HG02970 (cell line): ENCODE data around the gene PRCC.

Experiments used
- ATAC-seq: cut with Tn5 transposase; IDR thresholded peaks from one replicate; pipeline ENCODE4 v1.9.1; 2021; ENCODE audit warnings: mild to moderate bottlenecking, moderate library complexity, moderate number of reproducible peaks; ENCODE audit not compliant: unreplicated experiment, low FRiP score

The PRCC gene

GRCh38 chr1:156767101-156767878 lies at the start of gene PRCC:
PRCC (plus strand) TSS chr1:156767535; CDS start chr1:156767772, 237 bp downstream.
- ATAC-seq: peak; percentile 92

GRCh38 chr1:156721131-156721530 lies 46.2 kb upstream of the PRCC start:
- no peak for ATAC-seq

- ATAC-seq: no peak
Measured at GRCh38 chr1:156721535-156721934, 45.8 kb upstream of the PRCC start.

- no peak for ATAC-seq
Measured at GRCh38 chr1:156725683-156726280, 41.6 kb upstream of the PRCC start.

GRCh38 chr1:156726549-156727226 lies 40.6 kb upstream of the PRCC start:
- ATAC-seq: no peak

GRCh38 chr1:156727492-156727891 lies 39.8 kb upstream of the PRCC start:
- no peak for ATAC-seq

- peak; percentile 46 for ATAC-seq
Measured at GRCh38 chr1:156727926-156728598, 39.3 kb upstream of the PRCC start, which contains the start of gene METTL25B. METTL25B (plus strand) TSS chr1:156728469; CDS start chr1:156729105, 636 bp downstream.

GRCh38 chr1:156728599-156729462 lies 38.5 kb upstream of the PRCC start, which contains the start of gene ISG20L2:
ISG20L2 (minus strand) TSS chr1:156728766; CDS start chr1:156727652, 1,114 bp downstream.
- ATAC-seq: peak; percentile 91

GRCh38 chr1:156733989-156734584 lies 33.2 kb upstream of the PRCC start:
- no peak for ATAC-seq

GRCh38 chr1:156738407-156738806 lies 28.9 kb upstream of the PRCC start:
- ATAC-seq: no peak

GRCh38 chr1:156738916-156739315 lies 28.4 kb upstream of the PRCC start:
- no peak for ATAC-seq

- no peak for ATAC-seq
Measured at GRCh38 chr1:156740237-156740740, 27.0 kb upstream of the PRCC start.

- peak; percentile 81 for ATAC-seq
Measured at GRCh38 chr1:156740741-156741480, 26.4 kb upstream of the PRCC start, which contains the start of gene MRPL24. MRPL24 (minus strand) TSS chr1:156741088; CDS start chr1:156738704, 2,384 bp downstream.

- ATAC-seq: no peak
Measured at GRCh38 chr1:156741481-156741983, 25.8 kb upstream of the PRCC start.

- ATAC-seq: no peak
Measured at GRCh38 chr1:156742017-156742416, 25.3 kb upstream of the PRCC start.

GRCh38 chr1:156742801-156743200 lies 24.5 kb upstream of the PRCC start:
- ATAC-seq: no peak

- ATAC-seq: no peak
Measured at GRCh38 chr1:156743367-156744302, 23.7 kb upstream of the PRCC start.
